Measurements from ENCODE around the gene PCDHGB3.
"Not testable (repeated sequence)": the region's sequence is repeated elsewhere in the genome, so short reads cannot be mapped to it uniquely, and the experiment has no call there.

PCDHGB3 gene

DNA sequence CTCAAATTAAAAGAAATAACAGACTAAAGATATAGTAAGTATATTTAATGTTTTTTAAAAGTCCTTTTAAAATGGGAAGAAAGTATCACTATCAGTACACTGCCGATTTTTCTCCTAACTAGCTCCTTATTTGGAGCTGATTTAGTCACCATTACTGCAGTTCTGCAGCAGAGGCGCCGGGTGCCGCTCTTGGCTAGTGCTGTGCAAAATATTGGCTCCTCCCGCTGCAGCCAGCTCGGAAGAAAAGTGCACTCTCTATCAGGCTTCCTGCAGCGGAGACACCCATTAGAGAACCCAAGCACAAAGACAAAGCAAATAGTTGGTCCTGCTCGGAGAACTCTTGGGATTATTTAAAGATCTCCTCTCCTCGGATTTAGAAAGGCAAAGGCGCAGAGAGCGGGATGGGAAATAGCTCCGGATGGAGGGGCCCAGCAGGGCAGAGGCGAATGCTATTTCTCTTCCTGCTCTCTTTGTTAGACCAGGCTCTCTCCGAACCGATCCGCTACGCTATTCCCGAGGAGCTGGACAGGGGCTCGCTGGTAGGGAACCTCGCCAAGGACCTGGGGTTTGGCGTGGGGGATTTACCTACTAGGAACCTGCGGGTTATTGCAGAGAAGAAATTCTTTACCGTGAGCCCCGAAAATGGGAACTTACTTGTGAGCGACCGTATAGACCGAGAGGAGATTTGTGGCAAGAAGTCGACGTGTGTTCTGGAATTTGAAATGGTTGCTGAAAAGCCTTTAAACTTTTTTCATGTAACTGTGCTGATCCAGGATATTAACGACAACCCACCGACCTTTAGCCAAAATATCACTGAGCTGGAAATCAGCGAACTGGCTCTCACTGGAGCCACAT is at the start of gene PCDHGB3:
TSS of gene PCDHGB3 (plus strand) at position 249 of the 855 bp plus-strand sequence. CDS start at position 402, 153 bp downstream.
- H3K9ac ChIP-seq (ENCODE audit: low read depth in 1 of 2, low read length in 2 of 2): no peak within 1 kb of the TSS
- H3K4me3 ChIP-seq (ENCODE audit: low read depth in 1 of 2, low read length in 2 of 2): peak within 1 kb of the TSS; percentile 18 to 49
- no peaks in the 10 kb centered on the region for H3K4me1 ChIP-seq (ENCODE audit: control insufficient read depth in 1 of 2, insufficient read depth in 2 of 2, low read length in 2 of 2)
- H3K9me3 ChIP-seq (ENCODE audit: control insufficient read depth in 1 of 2, low read length in 2 of 2): peaks cover 38 to 46% of the 10 kb centered on the region in 2 donors
- H3K27ac ChIP-seq (ENCODE audit: low read depth, low read length): no peak within 1 kb of the TSS
- peaks cover 0 to 5% of the 10 kb centered on the region in 2 donors for H3K27me3 ChIP-seq (ENCODE audit: control insufficient read depth in 1 of 2, insufficient read depth in 2 of 2, low read length in 2 of 2)
- no peaks in the 10 kb centered on the region for H3K36me3 ChIP-seq (ENCODE audit: control insufficient read depth in 1 of 2, insufficient read depth in 2 of 2, low read length in 2 of 2)

DNA sequence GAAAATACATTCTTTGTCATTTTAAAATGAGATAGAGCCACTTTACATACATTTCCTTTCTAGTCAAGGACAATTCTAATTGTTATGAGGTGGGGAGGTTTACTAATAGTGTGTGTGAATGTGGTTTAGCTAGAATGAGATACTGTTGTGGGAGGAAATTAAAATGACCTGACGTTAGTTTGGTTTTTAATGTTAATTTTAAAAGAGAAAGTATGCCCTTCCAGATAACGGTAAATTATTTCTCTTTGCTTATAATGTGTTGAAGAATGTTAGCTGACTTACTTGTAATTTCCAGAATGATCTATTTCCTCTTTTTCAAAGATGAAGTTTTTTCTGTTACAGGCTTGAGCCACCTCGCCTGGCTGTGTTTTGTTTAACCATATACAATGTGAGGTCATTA is 47.8 kb upstream of the PCDHGB3 start:
- no peak overlapping the region for H3K9ac ChIP-seq (ENCODE audit: low read depth in 1 of 2, low read length in 2 of 2)
- peaks cover 0 to 4% of the 10 kb centered on the region in 2 donors for H3K4me1 ChIP-seq (ENCODE audit: control insufficient read depth in 1 of 2, insufficient read depth in 2 of 2, low read length in 2 of 2)
- H3K9me3 ChIP-seq (ENCODE audit: control insufficient read depth in 1 of 2, low read length in 2 of 2): peaks cover 38 to 53% of the 10 kb centered on the region in 2 donors
- no peaks in the 10 kb centered on the region for H3K27me3 ChIP-seq (ENCODE audit: control insufficient read depth in 1 of 2, insufficient read depth in 2 of 2, low read length in 2 of 2)
- H3K27ac ChIP-seq (ENCODE audit: low read depth, low read length): no peak overlapping the region
- H3K4me3 ChIP-seq (ENCODE audit: low read depth in 1 of 2, low read length in 2 of 2): no peak overlapping the region
- H3K36me3 ChIP-seq (ENCODE audit: control insufficient read depth in 1 of 2, insufficient read depth in 2 of 2, low read length in 2 of 2): peaks cover 19 to 22% of the 10 kb centered on the region in 2 donors

DNA sequence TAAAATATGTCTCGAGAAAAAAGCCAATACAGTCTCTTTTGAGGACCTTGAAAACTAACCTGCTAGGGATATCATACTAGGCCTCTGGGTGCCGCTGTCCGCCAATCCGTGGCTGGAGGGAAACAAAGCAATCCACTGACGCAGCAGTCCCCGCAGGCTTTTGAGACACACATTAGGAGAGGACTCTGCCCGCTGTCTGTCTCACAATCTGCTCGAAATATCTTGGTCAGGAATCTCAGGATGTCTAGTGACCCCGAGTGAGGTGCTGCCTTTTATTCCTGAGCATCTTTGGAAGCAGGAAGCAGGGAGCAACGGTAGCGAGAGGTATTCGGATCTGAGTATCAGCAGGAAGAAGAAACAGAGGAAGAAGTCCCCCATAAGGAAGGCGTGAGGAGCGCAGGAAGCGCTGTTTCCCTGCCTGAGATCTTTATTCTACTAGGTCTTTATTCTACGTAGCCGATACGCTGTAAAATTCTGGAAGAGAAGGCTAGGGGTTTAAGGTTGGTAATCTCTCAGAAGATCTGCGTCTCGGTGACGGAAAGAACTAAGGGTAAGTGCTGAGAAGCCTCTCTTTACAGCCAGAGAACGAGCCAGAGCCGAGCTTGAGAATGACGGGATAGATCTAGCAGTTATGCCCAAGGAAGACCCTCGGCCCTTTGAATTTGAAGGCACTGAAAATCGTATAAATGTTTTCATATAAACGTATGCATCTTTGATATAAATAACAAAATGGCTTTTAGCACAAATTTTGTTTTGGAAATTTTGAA is 43.8 kb upstream of the PCDHGB3 start:
- H3K9me3 ChIP-seq (ENCODE audit: control insufficient read depth in 1 of 2, low read length in 2 of 2): peaks cover 25 to 40% of the 10 kb centered on the region in 2 donors
- peak overlapping the region; percentile 61 to 62 for H3K4me3 ChIP-seq (ENCODE audit: low read depth in 1 of 2, low read length in 2 of 2)
- no peaks in the 10 kb centered on the region for H3K4me1 ChIP-seq (ENCODE audit: control insufficient read depth in 1 of 2, insufficient read depth in 2 of 2, low read length in 2 of 2)
- no peak overlapping the region for H3K27ac ChIP-seq (ENCODE audit: low read depth, low read length)
- H3K36me3 ChIP-seq (ENCODE audit: control insufficient read depth in 1 of 2, insufficient read depth in 2 of 2, low read length in 2 of 2): no peaks in the 10 kb centered on the region
- peak overlapping the region; percentile 19 to 55 for H3K9ac ChIP-seq (ENCODE audit: low read depth in 1 of 2, low read length in 2 of 2)
- no peaks in the 10 kb centered on the region for H3K27me3 ChIP-seq (ENCODE audit: control insufficient read depth in 1 of 2, insufficient read depth in 2 of 2, low read length in 2 of 2)

DNA sequence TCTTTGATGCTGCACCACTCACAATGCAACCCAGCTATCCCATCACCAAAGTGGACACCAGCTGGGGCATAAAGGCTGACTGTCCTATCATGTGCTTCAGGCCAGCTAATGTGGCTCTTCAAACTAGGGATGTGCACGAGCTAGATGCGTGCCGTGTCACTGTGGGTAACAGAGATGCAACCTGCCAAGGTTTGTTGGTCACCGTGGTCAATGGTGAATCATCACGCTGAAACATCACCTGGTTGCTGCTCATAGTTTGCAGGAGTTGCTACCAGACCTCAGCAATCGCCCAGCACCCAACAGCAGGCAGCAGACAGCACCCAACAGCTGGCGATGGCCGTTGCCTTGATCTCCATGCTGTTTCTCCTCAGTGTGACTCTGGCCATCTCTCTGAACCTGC is 41.8 kb upstream of the PCDHGB3 start:
- Histone ChIP-seq H3K36me3 (ENCODE audit: control insufficient read depth in 1 of 2, insufficient read depth in 2 of 2, low read length in 2 of 2) (no peaks in the 10 kb centered on the region), H3K9me3 (ENCODE audit: control insufficient read depth in 1 of 2, low read length in 2 of 2) (peaks cover 17 to 29% of the 10 kb centered on the region in 2 donors), H3K27ac (ENCODE audit: low read depth, low read length) (no peak overlapping the region), H3K4me1 (ENCODE audit: control insufficient read depth in 1 of 2, insufficient read depth in 2 of 2, low read length in 2 of 2) (no peaks in the 10 kb centered on the region), H3K4me3 (ENCODE audit: low read depth in 1 of 2, low read length in 2 of 2) (no peak overlapping the region), H3K27me3 (ENCODE audit: control insufficient read depth in 1 of 2, insufficient read depth in 2 of 2, low read length in 2 of 2) (no peaks in the 10 kb centered on the region), H3K9ac (ENCODE audit: low read depth in 1 of 2, low read length in 2 of 2) (no peak overlapping the region)

DNA sequence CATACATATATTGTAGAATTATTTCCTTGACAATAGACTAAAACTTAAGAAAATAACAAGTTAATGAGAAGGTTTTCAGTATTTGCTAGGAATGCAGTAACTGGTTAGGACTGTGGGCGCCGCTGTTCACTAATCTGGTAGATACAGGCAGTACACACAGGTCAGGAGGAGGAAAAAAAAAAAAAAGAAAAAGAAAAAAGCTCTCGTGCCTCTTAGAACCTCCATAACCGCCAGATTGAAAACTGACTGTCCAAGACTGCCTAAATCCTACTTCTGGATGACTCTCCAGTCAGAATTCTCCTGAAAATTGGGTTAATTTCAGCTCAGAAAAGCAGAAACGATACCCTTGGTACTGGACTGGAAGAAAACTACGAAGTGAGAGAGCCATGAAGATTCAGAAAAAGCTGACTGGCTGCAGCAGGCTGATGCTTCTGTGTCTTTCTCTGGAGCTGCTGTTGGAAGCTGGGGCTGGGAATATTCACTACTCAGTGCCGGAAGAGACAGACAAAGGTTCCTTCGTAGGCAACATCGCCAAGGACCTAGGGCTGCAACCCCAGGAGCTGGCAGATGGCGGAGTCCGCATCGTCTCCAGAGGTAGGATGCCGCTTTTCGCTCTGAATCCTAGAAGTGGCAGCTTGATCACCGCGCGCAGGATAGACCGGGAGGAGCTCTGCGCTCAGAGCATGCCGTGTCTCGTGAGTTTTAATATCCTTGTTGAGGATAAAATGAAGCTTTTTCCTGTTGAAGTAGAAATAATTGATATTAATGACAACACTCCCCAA is 39.6 kb upstream of the PCDHGB3 start, which contains the start of gene PCDHGA1:
TSS of gene PCDHGA1 (plus strand) at position 216 of the 782 bp plus-strand sequence.
- Histone ChIP-seq H3K9me3 (ENCODE audit: control insufficient read depth in 1 of 2, low read length in 2 of 2) (peaks cover 17 to 22% of the 10 kb centered on the region in 2 donors), H3K9ac (ENCODE audit: low read depth in 1 of 2, low read length in 2 of 2) (no peak within 1 kb of the TSS), H3K27me3 (ENCODE audit: control insufficient read depth in 1 of 2, insufficient read depth in 2 of 2, low read length in 2 of 2) (no peaks in the 10 kb centered on the region), H3K4me1 (ENCODE audit: control insufficient read depth in 1 of 2, insufficient read depth in 2 of 2, low read length in 2 of 2) (no peaks in the 10 kb centered on the region), H3K27ac (ENCODE audit: low read depth, low read length) (no peak within 1 kb of the TSS), H3K4me3 (ENCODE audit: low read depth in 1 of 2, low read length in 2 of 2) (no peak within 1 kb of the TSS), H3K36me3 (ENCODE audit: control insufficient read depth in 1 of 2, insufficient read depth in 2 of 2, low read length in 2 of 2) (no peaks in the 10 kb centered on the region)

DNA sequence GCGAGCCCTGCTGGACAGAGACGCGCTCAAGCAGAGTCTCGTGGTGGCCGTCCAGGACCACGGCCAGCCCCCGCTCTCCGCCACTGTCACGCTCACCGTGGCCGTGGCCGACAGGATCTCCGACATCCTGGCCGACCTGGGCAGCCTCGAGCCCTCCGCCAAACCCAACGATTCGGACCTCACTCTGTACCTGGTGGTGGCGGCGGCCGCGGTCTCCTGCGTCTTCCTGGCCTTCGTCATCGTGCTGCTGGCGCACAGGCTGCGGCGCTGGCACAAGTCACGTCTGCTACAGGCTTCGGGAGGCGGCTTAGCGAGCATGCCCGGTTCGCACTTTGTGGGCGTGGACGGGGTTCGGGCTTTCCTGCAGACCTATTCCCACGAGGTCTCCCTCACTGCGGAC is 37.5 kb upstream of the PCDHGB3 start:
- not testable (repeated sequence) for H3K9ac ChIP-seq (ENCODE audit: low read depth in 1 of 2, low read length in 2 of 2); H3K4me1 ChIP-seq (ENCODE audit: control insufficient read depth in 1 of 2, insufficient read depth in 2 of 2, low read length in 2 of 2); H3K36me3 ChIP-seq (ENCODE audit: control insufficient read depth in 1 of 2, insufficient read depth in 2 of 2, low read length in 2 of 2); H3K4me3 ChIP-seq (ENCODE audit: low read depth in 1 of 2, low read length in 2 of 2); H3K27ac ChIP-seq (ENCODE audit: low read depth, low read length); H3K27me3 ChIP-seq (ENCODE audit: control insufficient read depth in 1 of 2, insufficient read depth in 2 of 2, low read length in 2 of 2)
- H3K9me3 ChIP-seq (ENCODE audit: control insufficient read depth in 1 of 2, low read length in 2 of 2): peaks cover 17 to 23% of the 10 kb centered on the region in 2 donors

DNA sequence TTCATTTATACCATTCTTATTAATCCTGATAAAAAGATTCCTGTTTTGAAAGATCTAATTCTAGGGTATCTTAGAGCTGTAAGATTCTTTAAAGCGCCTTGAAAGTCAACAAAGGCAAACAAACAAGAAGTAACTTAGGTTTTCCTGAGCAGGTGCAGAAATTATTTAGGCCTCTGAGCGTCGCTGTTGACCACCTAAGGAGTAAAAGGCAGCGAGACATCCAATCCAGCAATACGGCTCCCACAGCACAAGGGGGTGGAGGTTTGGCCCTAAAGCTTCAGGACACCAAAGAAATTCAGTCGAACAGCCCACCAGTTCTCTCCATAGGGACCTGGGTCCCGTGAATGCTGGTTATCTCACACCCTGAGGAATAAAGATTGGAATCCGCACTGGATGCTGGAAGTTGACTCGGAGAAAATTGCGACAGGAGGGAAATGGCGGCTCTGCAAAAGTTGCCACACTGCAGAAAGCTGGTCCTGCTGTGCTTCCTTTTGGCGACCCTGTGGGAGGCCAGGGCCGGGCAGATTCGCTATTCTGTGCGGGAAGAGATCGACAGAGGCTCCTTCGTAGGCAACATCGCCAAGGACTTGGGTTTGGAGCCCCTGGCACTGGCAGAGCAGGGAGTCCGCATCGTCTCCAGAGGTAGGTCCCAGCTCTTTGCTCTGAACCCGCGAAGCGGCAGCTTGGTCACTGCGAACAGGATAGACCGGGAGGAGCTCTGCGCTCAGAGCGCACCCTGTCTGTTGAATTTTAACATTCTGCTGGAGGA is 31.3 kb upstream of the PCDHGB3 start, which contains the start of gene PCDHGA2:
TSS of gene PCDHGA2 (plus strand) at position 223 of the 769 bp plus-strand sequence.
- Histone ChIP-seq H3K9me3 (ENCODE audit: control insufficient read depth in 1 of 2, low read length in 2 of 2) (peaks cover 32 to 39% of the 10 kb centered on the region in 2 donors), H3K4me3 (ENCODE audit: low read depth in 1 of 2, low read length in 2 of 2) (peak within 1 kb of the TSS in 1 of 2 donors; percentile 30)

DNA sequence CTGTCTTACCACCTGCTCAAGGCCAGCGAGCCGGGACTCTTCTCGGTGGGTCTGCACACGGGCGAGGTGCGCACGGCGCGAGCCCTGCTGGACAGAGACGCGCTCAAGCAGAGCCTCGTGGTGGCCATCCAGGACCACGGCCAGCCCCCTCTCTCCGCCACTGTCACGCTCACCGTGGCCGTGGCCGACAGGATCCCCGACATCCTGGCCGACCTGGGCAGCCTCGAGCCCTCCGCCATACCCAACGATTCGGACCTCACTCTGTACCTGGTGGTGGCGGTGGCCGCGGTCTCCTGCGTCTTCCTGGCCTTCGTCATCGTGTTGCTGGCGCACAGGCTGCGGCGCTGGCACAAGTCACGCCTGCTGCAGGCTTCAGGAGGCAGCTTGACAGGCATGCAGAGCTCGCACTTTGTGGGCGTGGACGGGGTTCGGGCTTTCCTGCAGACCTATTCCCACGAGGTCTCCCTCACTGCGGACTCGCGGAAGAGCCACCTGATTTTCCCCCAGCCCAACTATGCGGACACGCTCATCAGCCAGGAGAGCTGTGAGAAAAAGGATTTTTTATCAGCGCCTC is 29.2 kb upstream of the PCDHGB3 start:
- not testable (repeated sequence) for H3K27me3 ChIP-seq (ENCODE audit: control insufficient read depth in 1 of 2, insufficient read depth in 2 of 2, low read length in 2 of 2); H3K9ac ChIP-seq (ENCODE audit: low read depth in 1 of 2, low read length in 2 of 2); H3K4me3 ChIP-seq (ENCODE audit: low read depth in 1 of 2, low read length in 2 of 2); H3K27ac ChIP-seq (ENCODE audit: low read depth, low read length); H3K4me1 ChIP-seq (ENCODE audit: control insufficient read depth in 1 of 2, insufficient read depth in 2 of 2, low read length in 2 of 2); H3K36me3 ChIP-seq (ENCODE audit: control insufficient read depth in 1 of 2, insufficient read depth in 2 of 2, low read length in 2 of 2)
- H3K9me3 ChIP-seq (ENCODE audit: control insufficient read depth in 1 of 2, low read length in 2 of 2): peaks cover 35 to 51% of the 10 kb centered on the region in 2 donors

More for the DNA sequence above, 31.3 kb upstream of the PCDHGB3 start, which contains the start of gene PCDHGA2:
- no peaks in the 10 kb centered on the region for H3K4me1 ChIP-seq (ENCODE audit: control insufficient read depth in 1 of 2, insufficient read depth in 2 of 2, low read length in 2 of 2)
- no peak within 1 kb of the TSS for H3K27ac ChIP-seq (ENCODE audit: low read depth, low read length)
- H3K36me3 ChIP-seq (ENCODE audit: control insufficient read depth in 1 of 2, insufficient read depth in 2 of 2, low read length in 2 of 2): no peaks in the 10 kb centered on the region
- H3K9ac ChIP-seq (ENCODE audit: low read depth in 1 of 2, low read length in 2 of 2): no peak within 1 kb of the TSS
- no peaks in the 10 kb centered on the region for H3K27me3 ChIP-seq (ENCODE audit: control insufficient read depth in 1 of 2, insufficient read depth in 2 of 2, low read length in 2 of 2)

DNA sequence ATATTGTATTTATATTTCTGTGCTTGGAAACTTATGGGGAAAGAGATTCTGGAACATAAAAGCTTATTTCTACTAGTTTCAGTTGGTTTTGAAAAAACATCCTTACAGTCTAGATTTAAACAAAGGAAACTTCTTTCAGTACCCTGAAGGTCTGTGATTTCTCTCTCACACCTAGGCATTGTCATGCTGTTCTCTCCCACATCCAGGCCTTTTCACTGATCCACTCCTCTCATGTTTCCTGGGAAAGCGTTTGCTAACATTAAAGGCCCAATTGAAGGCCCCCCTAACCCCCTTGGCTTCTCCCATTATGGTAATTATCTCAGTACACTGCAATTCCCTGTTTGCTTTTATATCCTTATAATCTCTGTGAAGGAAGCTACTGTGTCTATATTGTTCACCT is 27.3 kb upstream of the PCDHGB3 start:
- H3K9ac ChIP-seq (ENCODE audit: low read depth in 1 of 2, low read length in 2 of 2): no peak overlapping the region
- no peaks in the 10 kb centered on the region for H3K36me3 ChIP-seq (ENCODE audit: control insufficient read depth in 1 of 2, insufficient read depth in 2 of 2, low read length in 2 of 2)
- no peak overlapping the region for H3K27ac ChIP-seq (ENCODE audit: low read depth, low read length)
- peaks cover 29 to 49% of the 10 kb centered on the region in 2 donors for H3K9me3 ChIP-seq (ENCODE audit: control insufficient read depth in 1 of 2, low read length in 2 of 2)
- H3K4me1 ChIP-seq (ENCODE audit: control insufficient read depth in 1 of 2, insufficient read depth in 2 of 2, low read length in 2 of 2): no peaks in the 10 kb centered on the region
- H3K4me3 ChIP-seq (ENCODE audit: low read depth in 1 of 2, low read length in 2 of 2): no peak overlapping the region
- no peaks in the 10 kb centered on the region for H3K27me3 ChIP-seq (ENCODE audit: control insufficient read depth in 1 of 2, insufficient read depth in 2 of 2, low read length in 2 of 2)

All from duodenal mucosa (tissue), 2 donors.